ENCODE results near the gene MVB12B. TPM values are rescaled to one million over a fixed set of nuclear protein-coding genes. Genes with fewer than 3 reads are reported as not detected.

Gene MVB12B
- total RNA-seq, 1 experiment from 2014 or later: 5.8 TPM

DNA sequence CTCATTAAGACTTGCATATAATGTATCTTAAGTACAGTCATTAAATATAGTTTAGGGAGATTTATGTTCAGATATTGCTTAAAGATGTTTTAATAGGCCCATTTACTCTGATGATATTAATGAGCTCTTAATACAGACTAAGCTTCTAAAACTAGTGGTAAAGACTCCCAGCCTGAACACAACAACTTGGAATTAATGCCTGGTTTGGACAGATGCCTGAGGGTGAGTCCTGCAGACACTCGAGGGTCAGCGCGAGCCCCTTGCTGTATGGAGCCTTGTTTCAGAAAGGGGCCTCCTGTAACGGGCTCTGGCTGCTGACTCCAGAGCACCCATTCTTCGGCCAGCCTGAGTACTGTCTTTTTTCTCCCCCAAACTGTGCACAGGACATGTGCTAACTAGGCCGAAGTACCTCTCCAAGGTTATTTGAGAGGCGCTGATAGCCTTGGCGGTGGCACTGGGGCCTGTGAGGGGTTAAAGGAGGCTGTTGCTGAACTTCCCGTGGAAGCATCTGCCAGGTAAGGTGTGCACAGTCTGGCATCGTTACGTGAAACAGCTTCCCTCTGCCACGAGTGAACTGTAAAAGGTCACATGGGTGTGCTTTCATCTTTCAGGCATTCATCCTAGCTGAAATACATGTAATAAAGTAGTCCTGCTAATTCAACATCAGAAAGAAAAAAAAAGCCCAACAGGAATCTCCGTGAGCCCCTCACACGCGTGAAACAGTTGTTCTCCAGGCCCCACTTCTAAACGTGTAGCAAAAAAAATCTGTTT, 113.4 kb downstream of the MVB12B start:
- Histone ChIP-seq H4K8ac (replicated peaks; ENCODE audit: insufficient read length, low read depth, low read length) (no peak overlapping the region), H3K14ac (ENCODE audit: insufficient read depth, low read length) (no peak overlapping the region), H3K23me2 (ENCODE audit: insufficient read length, low read depth, low read length, poor library complexity, severe bottlenecking) (no peaks in the 10 kb centered on the region), H2BK120ac (ENCODE audit: low read depth, low read length, poor library complexity, severe bottlenecking) (no peak overlapping the region), H2BK15ac (ENCODE audit: low read depth, low read length) (no peak overlapping the region), H2AK5ac (ENCODE audit: insufficient read length, low read length) (no peak overlapping the region), H3K4me1 (ENCODE audit: insufficient read depth, low read length) (no peaks in the 10 kb centered on the region), H3K27ac (ENCODE audit: insufficient read length, low read depth, low read length) (no peak overlapping the region), H3T11ph (ENCODE audit: low read length) (no peak overlapping the region), H3K18ac (ENCODE audit: insufficient read length, low read depth, low read length) (no peak overlapping the region), H2BK5ac (ENCODE audit: insufficient read length, low read length) (no peak overlapping the region), H4K91ac (ENCODE audit: insufficient read length, low read depth, low read length) (no peak overlapping the region), H2AFZ (ENCODE audit: low read length) (no peak overlapping the region), H3K4ac (ENCODE audit: low read depth, low read length) (no peak overlapping the region), H4K20me1 (ENCODE audit: control insufficient read depth, insufficient read depth, insufficient read length) (no peaks in the 10 kb centered on the region), H3K27me3 (ENCODE audit: insufficient read depth, low read length) (peaks cover 2% of the 10 kb centered on the region; the same call in 1 of the 2 replicates), H3K23ac (ENCODE audit: insufficient read length, low read depth, low read length) (no peak overlapping the region), H3K56ac (ENCODE audit: insufficient read length, low read depth, low read length) (no peak overlapping the region), H3K9ac (ENCODE audit: extremely low read depth, insufficient read length, low read length) (no peak overlapping the region), H2BK12ac (ENCODE audit: insufficient read length, low read depth, low read length) (no peak overlapping the region), H4K5ac (ENCODE audit: insufficient read length, low read depth, low read length) (no peak overlapping the region), H3K4me2 (ENCODE audit: insufficient read depth, insufficient read length, low read length) (no peak overlapping the region), H2BK20ac (ENCODE audit: low read depth, low read length, poor library complexity, severe bottlenecking) (no peak overlapping the region), H3K79me2 (ENCODE audit: insufficient read depth, low read length) (no peaks in the 10 kb centered on the region), H3K9me3 (ENCODE audit: control insufficient read depth, low read depth, low read length) (no peaks in the 10 kb centered on the region), H3K79me1 (ENCODE audit: insufficient read depth, low read depth, low read length, poor library complexity, severe bottlenecking) (no peaks in the 10 kb centered on the region)
- TF ChIP-seq, protein P1, sequence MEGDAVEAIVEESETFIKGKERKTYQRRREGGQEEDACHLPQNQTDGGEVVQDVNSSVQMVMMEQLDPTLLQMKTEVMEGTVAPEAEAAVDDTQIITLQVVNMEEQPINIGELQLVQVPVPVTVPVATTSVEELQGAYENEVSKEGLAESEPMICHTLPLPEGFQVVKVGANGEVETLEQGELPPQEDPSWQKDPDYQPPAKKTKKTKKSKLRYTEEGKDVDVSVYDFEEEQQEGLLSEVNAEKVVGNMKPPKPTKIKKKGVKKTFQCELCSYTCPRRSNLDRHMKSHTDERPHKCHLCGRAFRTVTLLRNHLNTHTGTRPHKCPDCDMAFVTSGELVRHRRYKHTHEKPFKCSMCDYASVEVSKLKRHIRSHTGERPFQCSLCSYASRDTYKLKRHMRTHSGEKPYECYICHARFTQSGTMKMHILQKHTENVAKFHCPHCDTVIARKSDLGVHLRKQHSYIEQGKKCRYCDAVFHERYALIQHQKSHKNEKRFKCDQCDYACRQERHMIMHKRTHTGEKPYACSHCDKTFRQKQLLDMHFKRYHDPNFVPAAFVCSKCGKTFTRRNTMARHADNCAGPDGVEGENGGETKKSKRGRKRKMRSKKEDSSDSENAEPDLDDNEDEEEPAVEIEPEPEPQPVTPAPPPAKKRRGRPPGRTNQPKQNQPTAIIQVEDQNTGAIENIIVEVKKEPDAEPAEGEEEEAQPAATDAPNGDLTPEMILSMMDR (conservative IDR thresholded peaks at IDR 0.05): no peak
- no peaks in the 10 kb centered on the region for H3K9me3 Mint-ChIP-seq
- H3K27me3 Mint-ChIP-seq (ENCODE audit: low read depth): no peaks in the 10 kb centered on the region
- no peak overlapping the region for H3K4me3 Mint-ChIP-seq
- no CpG with 5 or more reads among the region's 16 CpGs for WGBS (ENCODE audit: extremely low coverage, insufficient read length, low lambda C conversion rate)
- peak; percentile 3 for DNase-seq
- peaks cover 11 to 26% of the 10 kb centered on the region in 2 experiments for H3K4me1 Mint-ChIP-seq
- H3K36me3 Mint-ChIP-seq (ENCODE audit: insufficient read depth in 1 of 3, low read depth in 3 of 3): no peaks in the 10 kb centered on the region
- no peak overlapping the region; a peak in 2 of 7 replicates for H3K27ac Mint-ChIP-seq
